Activated gamma-delta T cell treated with anti-CD3 and anti-CD28 coated beads, Interleukin-2, amount 50 U/mL, for 16 hours (primary cell): ENCODE results near the gene ATF7IP.

Experiments used
- DNase-seq: peaks from one replicate; pipeline ENCODE4 v3.0.0-alpha.2; 2020; ENCODE audit warnings: low read depth

ATF7IP gene

DNA sequence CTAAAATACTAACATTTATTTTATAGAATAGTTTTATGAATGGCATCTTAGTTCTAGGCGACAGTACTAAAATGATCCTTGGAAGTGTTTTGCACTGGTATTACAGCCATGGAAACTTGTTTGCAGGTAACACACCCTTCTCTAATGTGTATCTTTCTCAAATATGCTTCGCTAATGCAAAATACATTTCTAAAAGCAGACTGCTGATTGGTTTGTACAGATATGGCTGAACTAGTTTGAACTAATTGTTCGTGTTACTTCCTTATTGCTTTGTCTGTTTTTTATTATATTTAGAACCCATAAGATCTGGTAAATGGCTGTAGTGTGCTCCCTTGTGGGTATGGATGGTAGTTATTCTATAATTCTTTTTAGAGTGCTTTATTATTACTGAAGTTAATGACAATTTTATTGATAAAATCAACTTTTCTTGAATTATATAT is 53.0 kb downstream of the ATF7IP start:
- no peak for DNase-seq

DNA sequence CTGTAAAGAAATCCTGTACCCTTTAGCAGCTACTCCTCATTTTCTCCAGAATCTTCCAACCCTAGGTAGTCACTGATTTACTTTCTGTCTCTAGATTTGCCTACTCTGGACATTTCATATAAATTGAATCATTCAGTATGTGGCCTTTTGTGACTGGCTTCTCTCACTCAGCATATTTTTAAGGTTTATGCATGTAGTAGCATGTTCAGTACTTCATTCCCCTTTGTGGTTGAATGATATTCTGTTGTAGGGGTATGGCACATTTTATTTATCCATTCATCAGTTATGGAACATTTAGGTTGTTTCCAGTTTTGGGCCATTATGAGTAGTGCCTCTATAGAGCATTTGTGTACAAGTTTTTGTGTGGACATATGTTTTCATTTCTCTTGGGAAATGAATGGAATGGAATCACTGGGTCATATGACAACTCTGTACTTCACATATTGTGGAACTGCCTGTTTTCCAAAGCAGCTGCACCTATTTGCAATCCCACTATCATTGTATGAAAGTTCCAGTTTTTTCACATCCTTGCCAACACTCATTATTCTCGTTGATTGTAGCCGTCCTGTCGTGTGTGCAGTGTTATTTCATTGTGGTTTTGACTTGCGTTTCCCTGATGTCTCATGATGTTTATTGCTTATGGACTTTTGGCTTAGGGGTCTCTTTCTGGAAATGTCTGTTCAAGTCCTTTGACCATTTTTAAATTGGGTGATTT is 57.2 kb downstream of the ATF7IP start:
- no peak for DNase-seq

DNA sequence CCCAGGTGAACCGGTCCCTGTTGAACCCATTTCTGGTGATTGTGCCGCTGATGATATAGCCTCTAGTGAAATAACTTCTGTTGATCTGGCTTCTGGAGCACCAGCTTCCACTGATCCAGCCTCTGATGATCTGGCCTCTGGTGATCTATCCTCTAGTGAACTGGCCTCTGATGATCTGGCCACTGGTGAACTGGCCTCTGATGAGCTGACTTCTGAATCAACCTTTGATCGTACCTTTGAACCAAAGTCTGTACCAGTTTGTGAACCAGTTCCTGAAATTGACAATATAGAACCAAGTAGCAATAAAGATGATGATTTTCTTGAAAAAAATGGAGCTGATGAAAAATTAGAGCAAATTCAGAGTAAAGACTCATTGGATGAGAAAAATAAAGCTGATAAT is 59.1 kb downstream of the ATF7IP start:
- DNase-seq = no peak

- no peak for DNase-seq
Measured at GRCh38 chr12:14426792-14427191, 61.3 kb downstream of the ATF7IP start.

DNA sequence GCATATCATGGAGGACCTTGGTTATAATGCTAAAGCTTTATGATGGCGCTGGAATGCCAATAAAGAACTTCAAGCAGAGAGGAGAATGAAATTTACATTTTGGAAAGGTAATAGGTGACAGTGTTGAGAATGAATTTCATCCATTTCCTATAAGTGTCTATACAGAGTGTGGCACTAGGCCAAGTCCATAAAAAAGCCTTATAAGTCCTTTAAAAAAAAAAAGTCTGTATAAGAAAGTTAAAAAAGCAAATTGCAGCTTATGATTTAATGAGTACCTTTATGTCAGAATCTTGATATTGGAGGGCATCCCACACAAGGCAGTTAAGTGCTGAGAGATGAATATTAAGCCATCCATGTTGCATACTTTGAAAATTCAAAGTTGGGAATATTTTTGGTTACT is 62.4 kb downstream of the ATF7IP start:
- DNase-seq = no peak

DNA sequence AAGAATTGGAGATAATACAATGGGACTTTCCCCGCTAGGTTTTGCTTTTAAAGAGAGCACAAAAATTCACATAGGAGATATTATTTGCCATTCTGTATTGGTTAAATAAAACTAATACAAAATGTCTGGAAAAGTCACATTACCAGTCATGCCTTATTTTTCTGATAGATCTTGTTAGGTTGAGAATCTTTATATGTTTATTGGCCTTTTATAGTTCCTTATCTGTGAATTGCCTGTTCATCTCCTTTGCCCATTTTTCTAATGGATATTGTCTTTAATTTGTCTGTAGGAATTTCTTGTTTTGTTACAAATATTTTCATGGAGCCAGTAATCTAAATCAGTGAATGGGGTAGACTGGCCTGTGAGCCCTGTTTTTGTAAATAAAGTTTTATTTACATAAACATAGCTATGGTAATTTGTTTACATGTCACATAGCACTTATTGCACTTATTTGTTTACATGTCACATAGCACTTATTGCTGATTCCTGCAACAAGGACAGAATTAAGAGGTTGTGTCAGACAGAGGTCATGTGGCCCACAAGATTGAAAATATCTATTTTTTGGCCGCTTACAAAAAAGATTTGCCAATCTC is 65.0 kb downstream of the ATF7IP start:
- DNase-seq = no peak

DNA sequence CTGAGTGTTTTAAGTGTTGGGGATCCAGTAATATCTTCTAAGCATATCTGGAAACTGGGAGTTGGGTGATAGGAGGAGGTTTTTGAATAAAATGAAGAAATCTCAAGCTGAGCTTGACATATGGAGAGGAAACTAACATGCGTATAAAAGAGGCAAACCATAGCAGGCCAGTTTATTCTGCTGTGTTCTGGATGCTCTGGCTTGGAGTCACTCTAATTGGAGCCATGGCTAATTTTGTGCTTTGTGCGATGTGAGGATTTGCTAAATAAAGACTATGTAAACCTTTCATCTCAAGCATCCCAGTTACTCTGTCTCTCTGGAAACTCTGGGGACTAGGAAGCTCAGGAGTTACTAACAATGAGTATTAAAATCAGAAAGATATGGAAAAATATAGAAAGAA is 66.5 kb downstream of the ATF7IP start:
- no peak for DNase-seq

GRCh38 chr12:14435627-14436026 is 70.1 kb downstream of the ATF7IP start:
- DNase-seq = no peak

- DNase-seq = no peak
Measured at GRCh38 chr12:14442221-14442881, 76.9 kb downstream of the ATF7IP start.

DNA sequence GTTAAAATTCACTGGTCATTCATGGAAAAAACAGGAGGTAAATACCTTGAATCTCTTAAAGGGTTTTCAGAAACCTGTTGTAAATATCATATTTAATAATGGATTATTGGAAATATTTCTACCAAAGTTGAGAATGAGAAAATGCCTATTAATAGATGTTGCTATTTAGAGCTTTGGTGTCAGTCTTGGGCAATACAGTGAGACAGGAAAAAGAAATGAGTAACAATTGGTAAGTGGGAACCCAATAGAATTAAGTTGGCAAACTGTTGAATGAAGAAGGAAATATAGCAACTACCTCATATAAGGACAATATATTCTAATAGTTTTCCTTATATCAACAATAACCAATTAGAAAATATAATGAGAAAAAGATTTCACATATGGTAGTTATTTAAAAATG is 78.0 kb downstream of the ATF7IP start:
- DNase-seq = no peak

DNA sequence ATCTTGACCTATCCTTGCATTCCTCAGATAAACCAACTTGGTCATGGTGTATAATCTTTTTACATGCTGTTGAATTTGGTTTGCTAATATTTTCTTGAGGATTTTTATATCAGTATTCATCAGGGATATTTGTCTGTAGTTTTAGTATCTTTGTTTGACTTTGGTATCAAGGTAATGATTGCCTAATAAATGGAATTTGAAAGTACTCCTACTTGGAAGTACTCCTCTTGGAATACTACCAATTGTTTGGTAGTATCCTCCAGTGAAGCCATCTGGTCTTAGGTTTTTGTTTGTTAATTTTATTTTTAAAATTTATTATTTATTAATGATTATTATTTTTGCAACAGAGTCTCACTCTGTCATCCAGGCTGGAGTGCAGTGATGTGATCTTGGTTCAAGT is 85.0 kb downstream of the ATF7IP start:
- DNase-seq = no peak

DNA sequence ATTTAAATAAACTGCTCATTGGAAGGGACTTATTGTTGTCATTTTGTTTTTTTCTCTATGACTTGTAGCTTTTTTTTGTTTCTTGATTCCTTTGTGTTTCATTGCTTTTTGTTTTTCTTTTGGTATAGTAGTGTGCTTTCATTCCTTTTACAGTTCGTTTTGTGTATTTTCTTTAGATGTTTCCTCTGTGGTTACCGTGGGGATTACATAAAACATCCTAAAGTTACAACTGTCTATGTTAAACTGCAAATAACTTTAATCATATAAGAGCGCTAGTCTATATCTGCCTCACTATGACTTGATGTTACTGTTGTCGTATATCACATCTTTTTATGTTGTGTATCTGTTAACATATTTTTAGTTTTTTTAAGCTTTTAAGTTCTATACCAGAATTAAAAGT is 86.9 kb downstream of the ATF7IP start:
- DNase-seq = no peak

GRCh38 chr12:14452865-14453264 is 87.4 kb downstream of the ATF7IP start:
- no peak for DNase-seq

GRCh38 chr12:14454098-14454907 is 88.8 kb downstream of the ATF7IP start:
- no peak for DNase-seq

DNA sequence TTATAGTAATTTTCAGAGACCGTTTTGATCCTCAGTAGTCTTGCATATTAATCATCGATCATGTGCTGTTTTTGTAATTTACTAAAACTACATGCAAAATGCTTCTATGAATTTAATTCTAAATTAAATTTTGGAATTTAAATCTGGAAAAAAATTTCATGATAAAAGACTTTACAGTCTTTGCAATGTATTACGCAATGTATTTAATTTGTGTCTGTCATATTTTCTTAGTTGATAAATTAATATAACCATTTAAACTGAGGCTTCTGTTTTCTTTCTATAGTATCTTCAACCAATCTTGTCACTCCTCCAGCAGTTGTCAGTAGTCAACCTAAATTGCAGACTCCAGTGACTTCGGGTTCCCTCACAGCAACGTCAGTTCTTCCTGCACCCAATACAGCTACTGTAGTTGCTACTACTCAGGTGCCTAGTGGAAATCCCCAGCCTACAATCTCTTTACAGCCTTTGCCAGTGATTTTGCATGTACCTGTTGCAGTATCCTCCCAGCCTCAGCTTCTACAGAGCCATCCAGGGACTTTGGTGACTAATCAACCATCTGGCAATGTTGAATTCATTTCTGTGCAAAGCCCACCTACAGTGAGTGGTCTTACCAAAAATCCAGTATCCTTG is 94.8 kb downstream of the ATF7IP start:
- no peak for DNase-seq

GRCh38 chr12:14471497-14471896 is 106.0 kb downstream of the ATF7IP start:
- no peak for DNase-seq

- no peak for DNase-seq
Measured at GRCh38 chr12:14473707-14474287, 108.3 kb downstream of the ATF7IP start.

GRCh38 chr12:14479004-14479403 is 113.5 kb downstream of the ATF7IP start:
- DNase-seq = no peak

DNA sequence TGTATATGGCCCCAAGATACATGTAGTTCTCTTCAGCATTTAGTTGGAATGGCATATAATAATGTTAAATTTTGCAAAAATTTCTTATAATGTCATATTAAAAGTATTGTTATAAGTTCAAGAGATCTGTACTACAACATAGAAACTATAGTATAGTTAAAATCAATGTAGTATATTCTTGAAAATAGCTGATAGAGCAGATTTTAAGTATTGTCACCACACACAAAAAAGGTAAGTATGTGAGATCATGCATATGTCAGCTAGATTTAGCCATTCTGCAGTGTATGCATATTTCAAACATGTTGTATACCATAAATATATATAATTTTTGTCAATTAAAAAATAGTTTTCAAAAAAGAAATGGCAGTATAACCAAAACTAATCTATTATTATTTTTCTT is 115.7 kb downstream of the ATF7IP start:
- DNase-seq = no peak

DNA sequence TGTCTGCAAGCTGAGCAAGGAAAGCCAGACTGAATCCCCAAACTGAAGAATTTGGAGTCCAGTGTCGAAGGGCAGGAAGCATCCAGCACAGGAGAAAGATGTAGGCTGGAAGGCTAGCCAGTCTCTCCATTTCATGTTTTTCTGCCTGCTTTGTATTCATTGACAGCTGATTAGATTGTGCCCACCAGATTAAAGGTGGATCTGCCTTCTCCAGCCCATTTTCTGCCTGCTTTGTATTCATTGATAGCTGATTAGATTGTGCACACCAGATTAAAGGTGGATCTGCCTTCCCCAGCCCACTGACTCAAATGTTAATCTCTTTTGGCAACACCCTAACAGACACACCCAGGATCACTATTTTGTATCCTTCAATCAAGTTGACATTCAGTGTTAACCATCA is 116.9 kb downstream of the ATF7IP start:
- no peak for DNase-seq

GRCh38 chr12:14482886-14483285 is 117.4 kb downstream of the ATF7IP start:
- DNase-seq = no peak

DNA sequence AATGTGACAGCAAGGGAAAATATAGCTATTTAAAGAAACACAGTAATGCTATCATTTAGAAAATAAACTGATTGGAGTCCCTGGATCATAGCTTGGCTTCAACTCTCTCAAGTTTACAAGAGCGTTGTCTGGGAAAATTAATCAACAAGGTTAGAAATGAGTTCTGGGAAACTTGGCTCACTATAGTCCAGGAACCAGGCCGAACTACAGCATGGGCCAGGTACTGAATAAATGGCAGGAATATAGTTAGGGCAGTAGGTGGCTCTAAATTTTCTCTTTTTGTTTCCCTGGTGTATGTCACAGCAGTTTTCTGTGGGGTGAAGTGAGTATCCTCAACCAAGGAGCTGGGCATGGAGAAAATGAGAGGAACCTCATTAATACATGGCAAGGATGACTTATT is 129.8 kb downstream of the ATF7IP start:
- DNase-seq = no peak
